ENCODE results near the gene TOP3B. TPM values are rescaled to one million over a fixed set of nuclear protein-coding genes. Genes with fewer than 3 reads are reported as not detected.

TOP3B gene
- total RNA-seq, 1 donor from 2014 or later = 83.5 TPM

- Mint-ChIP-seq H3K4me3 (ENCODE audit: unreplicated experiment) (peak overlapping the region; percentile 9), H3K27ac (ENCODE audit: unreplicated experiment) (peak overlapping the region; percentile 67), H3K4me1 (ENCODE audit: low read depth, unreplicated experiment) (peaks cover 35% of the 10 kb centered on the region), H3K27me3 (ENCODE audit: unreplicated experiment) (peaks cover 5% of the 10 kb centered on the region), H3K9me3 (ENCODE audit: unreplicated experiment) (peaks cover 8% of the 10 kb centered on the region), H3K36me3 (ENCODE audit: unreplicated experiment) (peaks cover 5% of the 10 kb centered on the region)
- TF ChIP-seq CTCF (IDR thresholded peaks at IDR 0.05; ENCODE audit: partially characterized antibody, unreplicated experiment) = peak; percentile 42
- DNase-seq = no peak
Measured at GRCh38 chr22:21947040-21948014, 35.3 kb downstream of the TOP3B start.

GRCh38 chr22:21946262-21946925 lies 36.2 kb downstream of the TOP3B start:
- H3K4me3 Mint-ChIP-seq (ENCODE audit: unreplicated experiment) = peak overlapping the region; percentile 54
- peaks cover 2% of the 10 kb centered on the region for H3K27me3 Mint-ChIP-seq (ENCODE audit: unreplicated experiment)
- TF ChIP-seq CTCF (IDR thresholded peaks at IDR 0.05; ENCODE audit: partially characterized antibody, unreplicated experiment) = no peak
- H3K36me3 Mint-ChIP-seq (ENCODE audit: unreplicated experiment) = peaks cover 5% of the 10 kb centered on the region
- H3K27ac Mint-ChIP-seq (ENCODE audit: unreplicated experiment) = no peak overlapping the region
- H3K9me3 Mint-ChIP-seq (ENCODE audit: unreplicated experiment) = peaks cover 8% of the 10 kb centered on the region
- H3K4me1 Mint-ChIP-seq (ENCODE audit: low read depth, unreplicated experiment) = peaks cover 37% of the 10 kb centered on the region
- no peak for DNase-seq

- peaks cover 9% of the 10 kb centered on the region for H3K9me3 Mint-ChIP-seq (ENCODE audit: unreplicated experiment)
- H3K4me1 Mint-ChIP-seq (ENCODE audit: low read depth, unreplicated experiment) = peaks cover 42% of the 10 kb centered on the region
- no peak overlapping the region for H3K4me3 Mint-ChIP-seq (ENCODE audit: unreplicated experiment)
- H3K36me3 Mint-ChIP-seq (ENCODE audit: unreplicated experiment) = peaks cover 5% of the 10 kb centered on the region
- no peak for TF ChIP-seq CTCF (IDR thresholded peaks at IDR 0.05; ENCODE audit: partially characterized antibody, unreplicated experiment)
- H3K27ac Mint-ChIP-seq (ENCODE audit: unreplicated experiment) = no peak overlapping the region
- no peak for DNase-seq
- peaks cover 2% of the 10 kb centered on the region for H3K27me3 Mint-ChIP-seq (ENCODE audit: unreplicated experiment)
Measured at GRCh38 chr22:21945453-21946261, 36.9 kb downstream of the TOP3B start.

GRCh38 chr22:21944871-21945270 lies 37.7 kb downstream of the TOP3B start:
- Mint-ChIP-seq H3K9me3 (ENCODE audit: unreplicated experiment) (peaks cover 14% of the 10 kb centered on the region), H3K27ac (ENCODE audit: unreplicated experiment) (no peak overlapping the region), H3K4me1 (ENCODE audit: low read depth, unreplicated experiment) (peaks cover 44% of the 10 kb centered on the region), H3K4me3 (ENCODE audit: unreplicated experiment) (no peak overlapping the region), H3K36me3 (ENCODE audit: unreplicated experiment) (peaks cover 5% of the 10 kb centered on the region), H3K27me3 (ENCODE audit: unreplicated experiment) (peaks cover 7% of the 10 kb centered on the region)
- no peak for DNase-seq
- no peak for TF ChIP-seq CTCF (IDR thresholded peaks at IDR 0.05; ENCODE audit: partially characterized antibody, unreplicated experiment)

Measured in glutamatergic neuron (in vitro differentiated cells).